Measurements from ENCODE around the gene CAGE1. TPM values are rescaled to one million over a fixed set of nuclear protein-coding genes. Genes with fewer than 3 reads are reported as not detected.
A peak's percentile ranks its signal among the peaks of the same experiment; 100 is the strongest.

Gene CAGE1
- total and polyA plus RNA-seq, 2 experiments from 2014 or later: 0.07 TPM; not detected in 1

DNA sequence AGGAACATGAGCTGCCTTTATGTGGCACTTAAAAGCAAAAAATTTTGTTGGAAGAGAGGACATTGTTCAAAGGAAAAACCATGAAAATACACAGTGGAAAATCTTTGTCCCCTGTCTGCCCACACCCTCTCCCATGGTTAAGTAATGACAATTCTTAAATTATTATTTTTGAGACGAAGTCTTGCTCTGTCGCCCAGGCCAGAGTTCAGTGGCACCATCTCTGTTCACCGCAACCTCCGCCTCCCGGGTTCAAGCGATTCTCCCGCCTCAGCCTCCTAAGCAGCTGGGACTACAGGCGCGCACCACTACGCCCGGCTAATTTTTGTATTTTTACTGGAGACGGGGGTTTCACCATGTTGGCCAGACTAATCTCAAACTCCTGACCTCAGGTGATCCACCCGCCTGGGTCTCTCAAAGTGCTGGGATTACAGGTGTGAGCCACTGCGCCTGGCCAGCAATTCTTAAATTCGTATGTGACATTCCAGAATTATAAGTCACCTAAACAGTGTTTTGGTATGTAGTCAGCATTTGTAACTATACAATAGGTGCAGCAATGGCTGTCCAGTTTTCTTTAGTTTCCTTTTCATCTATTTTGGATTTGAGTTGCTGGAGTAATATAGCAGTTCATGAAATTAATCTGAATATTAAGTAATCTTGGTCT lies 75.9 kb downstream of the CAGE1 start:
- Histone ChIP-seq H4K20me1 (replicated peaks; ENCODE audit: insufficient read depth) (peaks cover 6% of the 10 kb centered on the region; the same call in 1 of the 2 replicates), H3K4me3 (peak overlapping the region; percentile 91), H3K27me3 (ENCODE audit: insufficient read depth) (no peaks in the 10 kb centered on the region), H3K79me2 (replicated peaks; ENCODE audit: insufficient read depth) (peaks cover 39% of the 10 kb centered on the region), H3K27ac (ENCODE audit: low read depth) (peak overlapping the region; percentile 13; the same call in 1 of the 2 replicates), H3K9me2 (ENCODE audit: insufficient read depth) (no peaks in the 10 kb centered on the region; the same call in 1 of the 2 replicates), H3K4me1 (ENCODE audit: insufficient read depth) (peaks cover 16% of the 10 kb centered on the region), H2AFZ (peak overlapping the region; percentile 10; the same call in 1 of the 2 replicates), H3K4me2 (peak overlapping the region; percentile 60), H3K36me3 (ENCODE audit: insufficient read depth) (peaks cover 14% of the 10 kb centered on the region), H3F3A (replicated peaks; ENCODE audit: low read depth) (no peaks in the 10 kb centered on the region)
- no peak for ATAC-seq
- TF ChIP-seq ZNF114 (CRISPR knock-in tag; IDR thresholded peaks at IDR 0.05) (no peak), EZH2phosphoT487 (IDR thresholded peaks at IDR 0.05; ENCODE audit: unreplicated experiment) (no peak), EZH2 (IDR thresholded peaks at IDR 0.05; ENCODE audit: low read depth, unreplicated experiment) (no peak), CREB1 (CRISPR knock-in tag; IDR thresholded peaks at IDR 0.05; ENCODE audit: low read depth) (no peak), JUNB (IDR thresholded peaks at IDR 0.05; ENCODE audit: unreplicated experiment) (no peak), STAT1 (IDR thresholded peaks at IDR 0.05; ENCODE audit: unreplicated experiment) (no peak), CTCF (conservative IDR thresholded peaks at IDR 0.05; ENCODE audit: low read depth in 2 of 2) (no peak), POLR2AphosphoS5 (IDR thresholded peaks at IDR 0.05; ENCODE audit: low read depth) (no peak), ZNF331 (CRISPR knock-in tag; IDR thresholded peaks at IDR 0.05; ENCODE audit: low read depth) (no peak), NANOG (IDR thresholded peaks at IDR 0.05; ENCODE audit: borderline replicate concordance) (no peak)
- TF ChIP-seq, protein P1, sequence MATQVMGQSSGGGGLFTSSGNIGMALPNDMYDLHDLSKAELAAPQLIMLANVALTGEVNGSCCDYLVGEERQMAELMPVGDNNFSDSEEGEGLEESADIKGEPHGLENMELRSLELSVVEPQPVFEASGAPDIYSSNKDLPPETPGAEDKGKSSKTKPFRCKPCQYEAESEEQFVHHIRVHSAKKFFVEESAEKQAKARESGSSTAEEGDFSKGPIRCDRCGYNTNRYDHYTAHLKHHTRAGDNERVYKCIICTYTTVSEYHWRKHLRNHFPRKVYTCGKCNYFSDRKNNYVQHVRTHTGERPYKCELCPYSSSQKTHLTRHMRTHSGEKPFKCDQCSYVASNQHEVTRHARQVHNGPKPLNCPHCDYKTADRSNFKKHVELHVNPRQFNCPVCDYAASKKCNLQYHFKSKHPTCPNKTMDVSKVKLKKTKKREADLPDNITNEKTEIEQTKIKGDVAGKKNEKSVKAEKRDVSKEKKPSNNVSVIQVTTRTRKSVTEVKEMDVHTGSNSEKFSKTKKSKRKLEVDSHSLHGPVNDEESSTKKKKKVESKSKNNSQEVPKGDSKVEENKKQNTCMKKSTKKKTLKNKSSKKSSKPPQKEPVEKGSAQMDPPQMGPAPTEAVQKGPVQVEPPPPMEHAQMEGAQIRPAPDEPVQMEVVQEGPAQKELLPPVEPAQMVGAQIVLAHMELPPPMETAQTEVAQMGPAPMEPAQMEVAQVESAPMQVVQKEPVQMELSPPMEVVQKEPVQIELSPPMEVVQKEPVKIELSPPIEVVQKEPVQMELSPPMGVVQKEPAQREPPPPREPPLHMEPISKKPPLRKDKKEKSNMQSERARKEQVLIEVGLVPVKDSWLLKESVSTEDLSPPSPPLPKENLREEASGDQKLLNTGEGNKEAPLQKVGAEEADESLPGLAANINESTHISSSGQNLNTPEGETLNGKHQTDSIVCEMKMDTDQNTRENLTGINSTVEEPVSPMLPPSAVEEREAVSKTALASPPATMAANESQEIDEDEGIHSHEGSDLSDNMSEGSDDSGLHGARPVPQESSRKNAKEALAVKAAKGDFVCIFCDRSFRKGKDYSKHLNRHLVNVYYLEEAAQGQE (IDR thresholded peaks at IDR 0.05; ENCODE audit: unreplicated experiment): no peak
- TF ChIP-seq, protein P2, sequence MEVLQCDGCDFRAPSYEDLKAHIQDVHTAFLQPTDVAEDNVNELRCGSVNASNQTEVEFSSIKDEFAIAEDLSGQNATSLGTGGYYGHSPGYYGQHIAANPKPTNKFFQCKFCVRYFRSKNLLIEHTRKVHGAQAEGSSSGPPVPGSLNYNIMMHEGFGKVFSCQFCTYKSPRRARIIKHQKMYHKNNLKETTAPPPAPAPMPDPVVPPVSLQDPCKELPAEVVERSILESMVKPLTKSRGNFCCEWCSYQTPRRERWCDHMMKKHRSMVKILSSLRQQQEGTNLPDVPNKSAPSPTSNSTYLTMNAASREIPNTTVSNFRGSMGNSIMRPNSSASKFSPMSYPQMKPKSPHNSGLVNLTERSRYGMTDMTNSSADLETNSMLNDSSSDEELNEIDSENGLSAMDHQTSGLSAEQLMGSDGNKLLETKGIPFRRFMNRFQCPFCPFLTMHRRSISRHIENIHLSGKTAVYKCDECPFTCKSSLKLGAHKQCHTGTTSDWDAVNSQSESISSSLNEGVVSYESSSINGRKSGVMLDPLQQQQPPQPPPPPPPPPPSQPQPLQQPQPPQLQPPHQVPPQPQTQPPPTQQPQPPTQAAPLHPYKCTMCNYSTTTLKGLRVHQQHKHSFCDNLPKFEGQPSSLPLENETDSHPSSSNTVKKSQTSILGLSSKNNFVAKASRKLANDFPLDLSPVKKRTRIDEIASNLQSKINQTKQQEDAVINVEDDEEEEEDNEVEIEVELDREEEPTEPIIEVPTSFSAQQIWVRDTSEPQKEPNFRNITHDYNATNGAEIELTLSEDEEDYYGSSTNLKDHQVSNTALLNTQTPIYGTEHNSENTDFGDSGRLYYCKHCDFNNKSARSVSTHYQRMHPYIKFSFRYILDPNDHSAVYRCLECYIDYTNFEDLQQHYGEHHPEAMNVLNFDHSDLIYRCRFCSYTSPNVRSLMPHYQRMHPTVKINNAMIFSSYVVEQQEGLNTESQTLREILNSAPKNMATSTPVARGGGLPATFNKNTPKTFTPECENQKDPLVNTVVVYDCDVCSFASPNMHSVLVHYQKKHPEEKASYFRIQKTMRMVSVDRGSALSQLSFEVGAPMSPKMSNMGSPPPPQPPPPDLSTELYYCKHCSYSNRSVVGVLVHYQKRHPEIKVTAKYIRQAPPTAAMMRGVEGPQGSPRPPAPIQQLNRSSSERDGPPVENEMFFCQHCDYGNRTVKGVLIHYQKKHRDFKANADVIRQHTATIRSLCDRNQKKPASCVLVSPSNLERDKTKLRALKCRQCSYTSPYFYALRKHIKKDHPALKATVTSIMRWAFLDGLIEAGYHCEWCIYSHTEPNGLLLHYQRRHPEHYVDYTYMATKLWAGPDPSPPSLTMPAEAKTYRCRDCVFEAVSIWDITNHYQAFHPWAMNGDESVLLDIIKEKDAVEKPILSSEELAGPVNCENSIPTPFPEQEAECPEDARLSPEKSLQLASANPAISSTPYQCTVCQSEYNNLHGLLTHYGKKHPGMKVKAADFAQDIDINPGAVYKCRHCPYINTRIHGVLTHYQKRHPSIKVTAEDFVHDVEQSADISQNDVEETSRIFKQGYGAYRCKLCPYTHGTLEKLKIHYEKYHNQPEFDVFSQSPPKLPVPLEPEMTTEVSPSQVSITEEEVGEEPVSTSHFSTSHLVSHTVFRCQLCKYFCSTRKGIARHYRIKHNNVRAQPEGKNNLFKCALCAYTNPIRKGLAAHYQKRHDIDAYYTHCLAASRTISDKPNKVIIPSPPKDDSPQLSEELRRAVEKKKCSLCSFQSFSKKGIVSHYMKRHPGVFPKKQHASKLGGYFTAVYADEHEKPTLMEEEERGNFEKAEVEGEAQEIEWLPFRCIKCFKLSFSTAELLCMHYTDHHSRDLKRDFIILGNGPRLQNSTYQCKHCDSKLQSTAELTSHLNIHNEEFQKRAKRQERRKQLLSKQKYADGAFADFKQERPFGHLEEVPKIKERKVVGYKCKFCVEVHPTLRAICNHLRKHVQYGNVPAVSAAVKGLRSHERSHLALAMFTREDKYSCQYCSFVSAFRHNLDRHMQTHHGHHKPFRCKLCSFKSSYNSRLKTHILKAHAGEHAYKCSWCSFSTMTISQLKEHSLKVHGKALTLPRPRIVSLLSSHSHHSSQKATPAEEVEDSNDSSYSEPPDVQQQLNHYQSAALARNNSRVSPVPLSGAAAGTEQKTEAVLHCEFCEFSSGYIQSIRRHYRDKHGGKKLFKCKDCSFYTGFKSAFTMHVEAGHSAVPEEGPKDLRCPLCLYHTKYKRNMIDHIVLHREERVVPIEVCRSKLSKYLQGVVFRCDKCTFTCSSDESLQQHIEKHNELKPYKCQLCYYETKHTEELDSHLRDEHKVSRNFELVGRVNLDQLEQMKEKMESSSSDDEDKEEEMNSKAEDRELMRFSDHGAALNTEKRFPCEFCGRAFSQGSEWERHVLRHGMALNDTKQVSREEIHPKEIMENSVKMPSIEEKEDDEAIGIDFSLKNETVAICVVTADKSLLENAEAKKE (CRISPR knock-in tag; IDR thresholded peaks at IDR 0.05): no peak
- TF ChIP-seq, protein P3, sequence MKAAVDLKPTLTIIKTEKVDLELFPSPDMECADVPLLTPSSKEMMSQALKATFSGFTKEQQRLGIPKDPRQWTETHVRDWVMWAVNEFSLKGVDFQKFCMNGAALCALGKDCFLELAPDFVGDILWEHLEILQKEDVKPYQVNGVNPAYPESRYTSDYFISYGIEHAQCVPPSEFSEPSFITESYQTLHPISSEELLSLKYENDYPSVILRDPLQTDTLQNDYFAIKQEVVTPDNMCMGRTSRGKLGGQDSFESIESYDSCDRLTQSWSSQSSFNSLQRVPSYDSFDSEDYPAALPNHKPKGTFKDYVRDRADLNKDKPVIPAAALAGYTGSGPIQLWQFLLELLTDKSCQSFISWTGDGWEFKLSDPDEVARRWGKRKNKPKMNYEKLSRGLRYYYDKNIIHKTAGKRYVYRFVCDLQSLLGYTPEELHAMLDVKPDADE (IDR thresholded peaks at IDR 0.05): no peak
- Mint-ChIP-seq H3K9me3 (no peaks in the 10 kb centered on the region), H3K27ac (peak overlapping the region; percentile 85), H3K36me3 (ENCODE audit: low read depth) (peaks cover 27% of the 10 kb centered on the region), H3K27me3 (ENCODE audit: insufficient read depth, low read depth, poor library complexity) (peaks cover 3% of the 10 kb centered on the region), H3K4me1 (peaks cover 12% of the 10 kb centered on the region), H3K4me3 (peak overlapping the region; percentile 94)
- DNase-seq (ENCODE audit: low spot score): no peak
